GM18858 (cell line): ENCODE data around the gene PCDH12.
A peak's percentile ranks its signal among the peaks of the same experiment; 100 is the strongest.

Experiments
- ATAC-seq: cut with Tn5 transposase; IDR thresholded peaks from one replicate; pipeline ENCODE4 v1.9.1; 2021; ENCODE audit not compliant: unreplicated experiment

PCDH12 gene

DNA sequence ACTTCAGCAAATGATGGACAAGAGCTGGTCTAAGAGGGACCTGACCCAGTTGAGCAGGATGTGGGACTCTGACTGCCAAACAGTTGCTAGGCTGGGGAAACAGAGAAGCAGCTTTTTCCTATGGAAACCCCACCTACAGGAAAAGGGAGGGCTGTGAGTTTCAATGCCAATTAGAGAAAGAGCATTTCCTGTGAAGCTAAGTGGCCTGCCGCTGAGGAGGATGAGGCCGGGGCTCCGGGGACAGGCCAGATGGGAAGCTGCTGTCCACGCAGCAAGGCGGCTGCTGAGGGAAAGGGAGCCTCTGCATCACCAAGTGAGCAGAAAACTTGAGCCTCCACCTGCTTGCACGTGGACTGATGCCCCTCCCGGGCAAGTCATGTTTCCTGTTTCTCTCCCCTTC, at the start of gene PCDH12:
Gene PCDH12, minus strand, starts transcription at position 90 of the 400 bp plus-strand sequence. CDS start 351 bp downstream, outside the sequence.
- no peak for ATAC-seq

DNA sequence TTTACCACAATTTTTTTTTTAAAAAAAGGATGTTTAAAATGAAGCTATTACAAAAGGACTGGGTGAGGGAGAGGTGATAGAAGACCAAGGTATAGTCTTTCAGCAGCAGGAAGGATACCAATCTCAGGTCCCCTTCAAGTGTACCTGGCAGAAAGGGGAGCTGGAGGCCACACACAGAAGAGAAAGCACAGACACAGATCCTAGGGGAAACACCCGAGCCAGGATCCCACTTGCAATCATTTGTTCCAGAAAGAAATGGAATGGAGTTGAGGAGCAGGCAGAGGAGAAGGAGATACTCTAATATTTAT, 49.2 kb upstream of the PCDH12 start:
- ATAC-seq = no peak

DNA sequence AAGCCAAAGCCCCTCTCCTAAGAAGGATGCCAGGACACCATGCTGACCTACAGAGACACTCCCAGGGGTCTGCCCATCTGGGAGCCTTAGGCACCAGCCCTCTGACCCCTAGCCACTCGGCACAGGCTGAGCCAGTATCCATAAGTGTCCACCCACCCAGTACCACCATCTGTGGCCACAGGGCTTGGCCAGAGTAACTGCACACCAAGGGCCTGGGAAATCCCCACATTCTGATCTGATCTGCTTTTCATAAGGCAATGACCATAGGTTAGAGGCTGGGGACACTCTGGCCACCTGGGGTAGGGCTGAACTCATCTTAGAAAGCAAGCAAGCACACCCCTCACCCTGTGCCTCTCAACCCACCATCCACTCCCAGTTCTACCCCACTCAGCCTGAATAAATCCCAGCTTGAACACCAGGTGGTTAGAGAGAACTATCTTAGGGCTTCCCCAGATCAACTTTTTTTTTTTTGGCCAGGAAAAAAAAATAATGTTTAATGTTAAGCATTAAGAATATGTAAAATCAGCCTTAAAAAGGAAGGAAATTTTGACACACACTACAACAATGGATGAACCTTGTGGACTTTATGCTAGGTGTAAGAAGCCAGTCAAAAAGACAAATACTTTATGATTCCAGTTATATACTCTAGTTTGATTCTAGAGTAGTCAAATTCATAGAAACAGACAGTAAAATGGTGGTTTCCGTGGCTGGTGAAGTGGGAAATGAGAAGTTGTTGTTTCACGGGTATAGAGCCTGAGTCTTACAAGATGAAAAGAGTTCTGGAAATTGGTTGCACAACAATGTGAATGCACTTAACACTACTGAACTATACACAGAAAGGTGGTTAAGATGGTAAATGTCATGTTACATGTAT, 48.6 kb upstream of the PCDH12 start:
- ATAC-seq = peak; percentile 41

DNA sequence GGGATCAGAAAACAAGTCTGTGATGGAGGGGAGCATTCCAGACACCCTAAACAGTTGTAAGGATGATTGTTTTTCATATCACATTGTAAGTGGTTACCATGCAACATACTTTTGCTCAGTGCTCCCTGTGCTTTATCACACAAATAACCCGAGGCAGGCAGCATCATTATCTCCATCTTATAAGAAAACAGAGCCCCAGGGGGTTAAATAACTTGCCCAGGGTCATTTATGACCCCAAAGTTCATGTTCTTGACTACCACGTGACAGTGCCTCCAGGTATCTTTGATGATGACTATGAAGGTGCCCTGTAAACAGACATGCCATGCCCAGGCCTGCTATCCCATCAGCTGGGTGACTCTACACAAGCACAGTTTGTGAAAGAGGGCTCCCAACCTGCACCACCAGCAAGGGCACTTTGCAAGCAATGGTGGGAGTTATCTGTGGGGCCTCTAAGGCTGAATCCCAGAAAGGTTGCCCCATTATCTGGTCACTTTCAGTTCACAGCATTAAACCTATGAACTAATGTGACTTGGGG, 45.3 kb upstream of the PCDH12 start:
- no peak for ATAC-seq

DNA sequence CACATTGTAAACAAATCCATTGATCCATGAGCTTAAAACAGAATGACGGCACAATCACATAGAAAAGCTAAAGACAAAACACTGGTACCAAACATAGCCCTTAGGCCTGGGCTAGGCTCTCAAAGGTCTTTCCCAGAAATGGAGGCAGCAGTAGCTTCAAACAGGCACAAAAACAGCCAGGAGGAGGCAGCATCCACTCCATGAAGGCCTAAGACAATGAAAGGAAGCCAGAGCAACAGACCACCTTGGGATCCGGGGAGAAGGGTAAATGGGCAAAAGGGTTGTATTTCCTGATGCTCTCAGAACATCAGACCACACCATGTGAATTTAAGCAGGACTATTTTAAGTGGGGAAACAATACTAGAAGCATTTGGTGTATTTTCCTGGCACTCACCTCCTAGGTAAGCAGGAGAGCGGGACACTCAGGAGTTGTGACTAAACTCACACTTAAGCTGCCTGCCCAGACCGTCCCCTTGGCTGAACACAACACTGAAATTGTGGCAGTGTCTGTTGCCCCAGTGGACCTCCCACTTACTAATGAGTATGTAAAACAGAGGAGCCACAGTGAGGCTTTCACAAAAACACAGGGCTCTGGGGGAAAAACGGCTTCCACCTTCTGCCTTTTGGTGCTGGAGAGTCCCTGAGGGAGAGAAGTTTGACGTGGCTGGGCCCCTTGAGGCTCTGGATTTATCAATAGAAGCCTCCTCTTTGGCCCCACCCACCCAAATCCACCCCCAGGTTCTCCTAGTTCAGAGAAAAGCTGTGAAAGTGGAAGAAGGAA, 42.9 kb upstream of the PCDH12 start:
- ATAC-seq = no peak

DNA sequence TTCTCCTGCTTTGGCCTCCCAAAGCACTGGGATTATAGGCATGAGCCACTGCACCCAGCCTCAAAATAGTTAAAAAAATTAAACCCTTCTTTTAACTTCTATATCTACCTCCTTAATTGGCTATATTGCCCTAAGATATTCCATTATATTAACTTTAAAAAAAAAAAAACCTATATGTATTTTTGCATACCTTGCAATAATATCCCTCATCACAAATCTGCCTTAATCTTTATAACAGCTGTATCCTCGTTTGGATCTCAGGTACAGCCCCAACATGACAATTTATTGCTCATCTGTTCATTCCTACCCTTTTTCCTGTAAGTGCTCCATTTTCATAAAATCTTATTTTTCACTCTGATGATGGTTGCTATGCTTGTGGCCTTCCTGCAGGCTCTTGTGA, 42.2 kb upstream of the PCDH12 start:
- no peak for ATAC-seq

DNA sequence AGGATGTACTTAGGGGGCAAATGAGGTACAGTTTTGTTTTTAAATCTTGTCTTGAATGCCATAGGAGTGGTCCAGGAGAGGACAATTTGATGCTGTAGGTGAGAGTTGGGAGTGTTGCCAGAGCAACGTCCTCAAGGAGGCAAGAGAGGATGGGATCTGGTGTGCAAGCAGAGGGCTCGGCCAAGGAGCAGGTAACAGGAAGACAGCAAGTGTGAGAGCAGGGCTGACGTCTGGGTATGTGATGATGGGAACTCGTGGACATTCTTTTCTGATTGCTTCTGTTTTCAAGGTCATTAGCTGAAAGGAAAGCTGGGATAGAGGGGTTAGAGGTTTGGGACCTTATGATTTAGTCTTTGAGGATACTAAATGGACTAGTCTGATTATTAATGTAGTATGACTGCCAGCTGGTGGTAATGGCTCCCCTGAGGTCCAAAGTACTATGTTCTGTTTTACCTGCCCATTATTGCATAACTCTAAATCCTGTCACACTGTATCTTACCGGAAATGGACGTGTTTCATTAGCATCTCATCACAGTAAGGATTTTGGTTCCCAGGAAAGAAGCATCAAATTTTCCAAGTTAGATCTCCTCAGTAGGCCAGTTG, 39.5 kb upstream of the PCDH12 start:
- ATAC-seq = no peak

DNA sequence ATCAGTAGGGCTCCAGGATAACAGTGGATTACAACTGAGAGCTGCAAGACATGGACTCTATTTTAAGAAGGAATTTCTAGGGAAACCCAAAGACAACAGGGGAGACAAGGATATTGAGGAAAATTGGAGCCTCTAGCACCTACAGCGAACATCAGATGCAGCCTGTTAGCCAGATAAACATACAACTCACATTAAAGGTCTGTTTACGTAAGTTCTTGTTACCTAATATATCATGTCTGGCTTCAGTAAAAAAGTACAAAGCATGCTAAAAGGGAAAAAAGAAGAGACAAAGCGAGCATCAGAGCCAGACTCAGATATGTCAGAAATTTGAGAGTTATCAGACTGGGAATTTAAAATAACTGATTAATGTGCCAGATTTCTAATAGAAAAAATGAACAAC, 37.7 kb upstream of the PCDH12 start:
- no peak for ATAC-seq

DNA sequence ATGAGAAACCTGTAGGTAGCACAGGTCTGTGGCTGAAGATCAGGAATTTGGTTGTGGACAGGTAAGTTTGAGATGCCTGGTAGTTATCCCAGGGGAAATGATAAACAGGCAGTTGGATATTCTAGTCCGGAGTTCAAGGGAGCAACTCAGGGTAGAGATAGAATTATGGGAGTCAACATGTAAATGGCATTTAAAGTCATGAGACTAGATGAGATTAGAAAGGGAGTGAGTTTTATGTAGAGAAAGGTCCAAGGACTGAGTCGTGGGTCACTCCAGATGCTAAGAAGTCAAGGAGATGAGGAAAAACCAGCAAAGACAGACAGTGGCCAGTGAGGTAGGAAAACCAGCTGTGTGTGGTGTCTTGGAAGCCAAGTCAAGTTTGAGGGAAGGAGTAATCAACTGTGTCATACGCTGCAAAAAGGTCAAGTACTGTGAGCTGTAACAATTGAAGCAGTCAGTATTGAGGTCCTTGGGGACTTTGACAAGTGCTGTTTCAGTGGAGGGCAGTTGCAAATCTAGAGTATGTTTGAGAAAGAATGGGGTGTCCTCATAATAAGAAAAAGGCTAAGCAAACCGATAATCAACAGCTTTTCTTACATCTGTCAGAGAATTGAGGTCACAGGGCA, 36.6 kb upstream of the PCDH12 start:
- no peak for ATAC-seq

DNA sequence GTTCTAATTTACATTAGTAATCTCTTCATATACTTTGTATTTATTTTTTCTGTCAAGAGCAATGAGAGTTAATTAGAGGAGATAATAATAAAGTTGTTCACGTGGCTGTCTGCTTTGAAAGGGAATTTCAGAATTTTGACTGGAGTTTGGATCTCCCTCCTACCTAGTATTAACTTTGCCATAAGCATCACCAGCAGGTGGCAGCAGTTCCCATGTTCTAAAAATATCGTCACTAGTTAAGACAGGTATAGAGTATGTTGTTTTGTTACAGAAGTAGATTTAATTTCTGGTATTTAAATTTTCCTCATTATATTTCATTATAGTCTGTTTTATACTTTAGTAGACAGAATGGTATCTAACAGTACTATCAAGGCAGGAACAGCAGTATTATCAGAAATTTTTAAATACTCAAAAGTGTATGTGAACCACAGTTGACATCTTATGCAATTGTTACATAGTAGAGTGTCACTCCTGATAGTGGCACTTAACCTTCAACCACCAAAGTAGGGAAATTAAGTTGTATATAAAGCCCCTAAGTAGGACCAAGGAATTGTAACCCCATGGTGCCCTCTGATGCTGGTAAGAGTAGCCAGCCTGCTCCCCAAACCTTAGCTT, 34.5 kb upstream of the PCDH12 start:
- no peak for ATAC-seq

DNA sequence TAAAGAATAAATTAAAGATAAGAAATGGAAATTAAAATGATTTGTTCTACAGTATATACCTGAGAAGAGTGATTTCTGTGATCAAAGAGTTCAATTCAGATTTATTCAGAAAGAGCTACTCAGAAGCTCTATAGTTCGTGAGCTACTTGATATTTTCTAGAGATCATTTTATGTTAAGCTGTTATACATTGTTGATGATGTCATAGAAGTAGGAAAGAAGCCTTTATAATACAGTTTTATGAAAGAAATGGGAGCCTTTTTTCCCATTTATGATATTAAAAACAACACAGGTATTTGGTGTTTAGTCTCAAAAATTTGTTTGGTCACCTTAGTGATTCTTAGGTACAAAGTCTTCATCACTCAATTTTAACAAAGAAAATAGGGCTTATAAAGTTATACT, 31.7 kb upstream of the PCDH12 start:
- ATAC-seq = no peak

DNA sequence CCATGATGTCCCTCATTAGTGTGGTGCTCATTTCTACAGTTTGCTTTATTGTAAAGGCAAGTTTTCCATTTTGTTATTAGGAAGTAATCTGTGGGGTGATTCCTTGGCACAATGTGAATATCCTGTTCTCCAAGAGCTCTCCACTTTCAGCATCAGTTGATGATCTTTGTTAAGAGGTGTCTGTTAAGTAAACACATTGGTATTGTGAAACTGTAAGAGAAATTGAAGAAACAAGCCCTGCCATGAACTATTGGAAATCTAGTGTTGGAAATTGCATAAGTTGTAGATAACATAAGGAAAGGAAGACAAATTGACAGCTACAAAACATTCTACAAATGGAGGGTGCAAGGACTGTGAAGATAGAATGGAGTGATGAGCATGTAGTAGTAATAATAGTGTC, 28.1 kb upstream of the PCDH12 start:
- no peak for ATAC-seq

DNA sequence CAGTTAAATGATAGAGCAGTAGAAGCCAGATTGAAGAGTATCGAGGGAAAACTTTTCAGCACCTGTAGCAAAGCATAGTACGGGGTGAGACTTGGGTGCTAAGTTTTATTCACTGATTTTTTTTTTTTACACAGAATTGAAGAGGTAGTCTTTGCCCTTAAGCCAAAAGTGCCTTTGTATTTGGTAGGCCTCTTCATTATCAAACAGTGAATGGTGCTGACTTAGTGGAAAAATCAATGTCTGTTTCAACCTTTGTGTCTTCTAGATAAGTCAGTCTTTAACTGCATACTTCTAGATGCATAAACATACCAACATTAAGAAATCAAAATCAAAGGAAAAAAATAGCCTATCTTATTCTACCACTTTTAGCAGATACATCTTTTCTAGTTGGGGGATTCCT, 24.6 kb upstream of the PCDH12 start:
- ATAC-seq = no peak

DNA sequence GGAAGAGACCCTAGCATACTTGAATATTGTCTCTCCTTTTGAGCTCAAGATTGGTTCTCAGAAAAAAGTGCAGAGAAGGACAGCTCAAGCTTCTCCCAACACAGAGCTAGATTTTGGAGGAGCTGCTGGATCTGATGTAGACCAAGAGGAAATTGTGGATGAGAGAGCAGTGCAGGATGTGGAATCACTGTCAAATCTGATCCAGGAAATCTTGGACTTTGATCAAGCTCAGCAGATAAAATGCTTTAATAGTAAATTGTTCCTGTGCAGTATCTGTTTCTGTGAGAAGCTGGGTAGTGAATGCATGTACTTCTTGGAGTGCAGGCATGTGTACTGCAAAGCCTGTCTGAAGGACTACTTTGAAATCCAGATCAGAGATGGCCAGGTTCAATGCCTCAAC, 20.4 kb upstream of the PCDH12 start:
- ATAC-seq = no peak

DNA sequence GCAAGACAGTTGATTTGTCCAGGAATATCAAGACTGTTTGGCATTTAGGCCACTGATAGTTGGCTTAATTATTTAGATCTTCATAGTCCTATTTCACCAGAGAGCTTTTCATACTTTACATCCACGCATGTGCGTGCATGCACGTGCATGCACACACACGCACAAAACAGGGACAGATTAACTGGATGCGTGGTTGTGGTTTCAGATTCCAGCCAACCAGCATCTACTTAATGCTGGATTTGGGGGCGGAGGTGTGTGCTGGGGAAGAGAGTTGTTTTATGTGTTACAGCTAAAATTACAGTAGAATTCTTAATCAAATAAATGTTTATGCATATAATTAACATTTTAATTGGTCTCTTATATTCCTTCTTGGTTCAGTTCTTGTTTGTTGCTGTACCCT, 18.2 kb upstream of the PCDH12 start:
- ATAC-seq = no peak

DNA sequence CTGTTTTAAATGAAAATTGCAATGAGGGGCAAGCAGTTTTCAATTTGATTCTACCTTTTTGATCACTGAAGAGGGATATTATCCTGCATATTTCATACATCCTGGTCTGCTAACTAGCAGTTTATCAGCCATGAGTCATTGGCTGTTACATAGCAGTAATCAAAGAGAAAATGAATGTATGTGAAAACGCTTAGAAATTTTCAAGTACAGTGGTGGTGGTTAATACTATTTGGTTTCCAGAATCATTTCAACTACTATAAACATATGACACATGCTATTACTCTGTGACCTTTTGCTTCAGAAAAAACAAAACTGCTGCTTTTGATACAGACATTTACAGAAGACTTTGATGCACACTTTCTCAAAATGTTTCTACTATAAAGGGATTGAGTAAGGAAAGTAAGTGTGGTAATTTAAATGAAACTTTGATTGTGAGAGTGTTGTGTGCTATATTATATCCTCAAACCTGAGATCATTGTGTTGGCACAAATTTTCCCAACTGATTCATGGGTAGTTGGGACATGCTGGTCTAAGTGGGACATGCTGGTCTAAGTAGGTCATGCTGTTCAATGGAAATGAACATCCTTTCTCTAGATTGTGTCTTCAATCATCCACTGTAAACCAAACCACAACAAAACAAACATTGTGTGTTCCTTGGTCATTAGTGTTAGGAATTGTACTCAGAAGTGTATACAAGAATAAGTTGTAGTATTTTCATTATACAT, 16.0 kb upstream of the PCDH12 start:
- ATAC-seq = no peak

DNA sequence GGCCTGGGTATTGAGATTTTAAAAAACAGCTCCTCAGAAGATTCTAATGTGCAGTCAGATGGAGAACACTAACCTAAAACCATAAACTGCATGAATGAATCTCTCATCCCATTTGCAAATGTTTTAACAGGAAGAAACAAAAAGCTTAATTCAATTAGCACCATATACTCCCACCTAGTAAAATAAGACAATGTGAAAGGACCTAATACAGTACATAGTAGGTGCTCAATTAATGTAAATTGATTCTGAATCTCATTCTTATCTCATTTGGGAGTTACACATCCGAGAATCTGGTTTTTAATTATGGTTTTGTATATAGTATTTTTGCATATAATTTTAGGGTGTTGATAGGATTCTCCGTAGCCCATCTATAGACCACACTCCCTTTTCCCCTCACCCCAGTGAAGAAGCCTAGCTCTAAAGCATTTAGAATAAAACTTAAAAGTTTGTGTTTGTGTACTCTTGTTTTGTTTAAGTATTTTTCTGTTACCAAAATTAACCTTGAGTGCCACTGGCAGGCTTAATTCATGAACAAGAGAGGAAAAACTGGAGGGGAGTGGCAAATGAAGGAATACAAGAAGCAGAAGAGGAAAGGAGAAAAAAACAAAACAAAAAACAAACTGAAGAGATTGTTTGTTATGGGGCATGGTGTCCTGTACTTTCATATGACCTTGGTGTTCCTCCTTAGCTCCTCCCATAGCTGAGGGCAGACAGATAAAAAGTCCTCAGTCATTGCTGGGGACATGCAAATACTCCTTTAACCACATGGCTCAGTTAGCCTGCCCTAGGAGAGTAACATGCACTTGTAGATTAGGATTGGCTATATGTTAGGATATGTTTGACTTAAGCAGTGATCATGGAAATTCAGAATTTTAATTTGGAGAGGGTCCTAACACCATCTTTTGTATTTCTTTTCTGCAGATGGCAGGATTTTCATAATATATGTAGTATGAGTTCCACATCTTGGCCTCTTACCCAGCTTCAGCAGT, 12.1 kb upstream of the PCDH12 start:
- ATAC-seq = peak; percentile 63

DNA sequence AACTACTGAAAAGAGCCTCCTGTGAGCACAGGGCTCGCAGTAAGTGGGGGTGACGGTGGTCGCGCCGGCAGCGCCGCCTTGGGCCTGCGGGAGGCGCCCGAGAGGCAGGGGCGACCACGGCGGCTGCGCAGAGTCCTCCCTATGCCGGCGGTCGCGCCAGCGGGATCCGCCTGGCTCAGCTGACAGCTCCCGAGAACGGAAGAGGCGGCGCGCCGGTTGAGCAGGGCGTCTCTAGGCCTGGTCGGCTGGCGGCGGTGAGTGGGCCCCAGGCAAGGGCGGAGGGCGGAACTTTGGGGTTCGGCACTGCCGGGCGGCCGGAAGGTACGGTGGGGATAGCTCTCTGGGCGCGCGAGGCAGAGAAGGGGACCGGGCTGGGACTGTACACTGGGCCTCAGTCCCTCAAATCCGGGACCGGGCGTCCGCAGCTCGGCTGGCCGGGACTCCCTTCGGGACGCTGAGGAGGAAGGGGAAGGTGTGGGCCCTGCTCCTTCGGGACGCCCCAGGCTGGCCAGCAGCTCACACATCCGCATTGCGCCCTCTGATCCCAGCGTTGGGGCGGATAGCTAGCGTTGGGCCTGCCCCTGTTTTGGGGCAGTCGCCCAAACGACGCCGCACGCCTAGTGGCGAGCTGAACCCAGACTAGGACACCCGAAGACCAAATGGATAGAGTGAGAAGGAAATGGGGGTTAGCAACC, 11.1 kb upstream of the PCDH12 start, which contains the start of gene RNF14:
Gene RNF14, plus strand, starts transcription at position 192 of the 695 bp plus-strand sequence. CDS start 4,484 bp downstream, outside the sequence.
- peak; percentile 84 for ATAC-seq
